IPS-15b (cell line): Measurements from ENCODE around the gene TANC1.

Experiments
- H3K27me3 ChIP-seq: one replicate; pipeline ENCODE4 v1.6.1; 2013; ENCODE audit warnings: low read length; ENCODE audit not compliant: control insufficient read depth, insufficient read depth
- H3K36me3 ChIP-seq: one replicate; pipeline ENCODE4 v1.6.1; 2013; ENCODE audit warnings: low read length; ENCODE audit not compliant: control insufficient read depth, insufficient read depth
- H3K4me1 ChIP-seq: one replicate; pipeline ENCODE4 v1.6.1; 2013; ENCODE audit warnings: mild to moderate bottlenecking, low read length; ENCODE audit not compliant: control insufficient read depth, insufficient read depth
- H3K4me3 ChIP-seq: one replicate; pipeline ENCODE4 v1.5.1; 2013; ENCODE audit warnings: low read depth, low read length
- H3K9ac ChIP-seq: one replicate; pipeline ENCODE4 v1.6.1; 2013; ENCODE audit warnings: low read depth, mild to moderate bottlenecking, low read length
- H3K9me3 ChIP-seq: one replicate; pipeline ENCODE4 v1.6.1; 2013; ENCODE audit warnings: mild to moderate bottlenecking, low read length; ENCODE audit not compliant: control insufficient read depth, insufficient read depth

Gene TANC1

DNA sequence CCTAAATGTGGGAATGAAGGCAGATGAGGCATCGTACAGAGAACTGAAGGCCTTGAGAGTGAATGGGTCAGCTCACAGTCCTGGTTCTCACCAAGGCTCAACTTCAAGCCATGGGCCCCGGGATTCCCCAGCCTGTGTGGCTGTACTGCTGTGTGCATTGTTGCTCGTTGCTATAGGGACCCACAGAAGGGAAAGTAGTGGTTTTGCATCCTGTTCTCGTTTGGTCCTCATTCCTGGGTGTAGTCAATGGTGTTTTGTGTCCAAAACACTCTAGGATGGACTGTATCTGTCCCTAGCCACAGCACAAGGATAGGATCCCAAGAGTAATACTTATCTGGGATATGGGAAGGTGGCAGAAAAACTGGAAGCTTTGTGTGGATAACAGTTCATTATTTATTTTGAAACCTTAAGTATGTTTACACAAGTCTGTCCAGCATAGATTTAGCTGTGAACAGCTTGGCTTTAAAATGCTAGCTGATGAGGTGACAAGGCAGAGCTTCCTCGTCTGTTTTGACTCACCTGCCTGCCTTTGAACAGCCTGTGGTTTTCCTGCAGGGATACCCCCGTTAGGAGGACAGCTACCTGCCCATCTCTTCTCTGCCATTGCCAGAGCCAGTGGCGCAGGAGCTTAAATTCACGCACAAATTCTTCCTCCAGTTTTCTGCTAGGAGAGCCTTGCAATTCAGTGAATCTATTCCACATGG is 233.1 kb downstream of the TANC1 start:
- Histone ChIP-seq H3K4me1 (no peaks in the 10 kb centered on the region), H3K36me3 (no peaks in the 10 kb centered on the region), H3K27me3 (no peaks in the 10 kb centered on the region), H3K4me3 (no peak overlapping the region), H3K9me3 (no peaks in the 10 kb centered on the region), H3K9ac (no peak overlapping the region)

DNA sequence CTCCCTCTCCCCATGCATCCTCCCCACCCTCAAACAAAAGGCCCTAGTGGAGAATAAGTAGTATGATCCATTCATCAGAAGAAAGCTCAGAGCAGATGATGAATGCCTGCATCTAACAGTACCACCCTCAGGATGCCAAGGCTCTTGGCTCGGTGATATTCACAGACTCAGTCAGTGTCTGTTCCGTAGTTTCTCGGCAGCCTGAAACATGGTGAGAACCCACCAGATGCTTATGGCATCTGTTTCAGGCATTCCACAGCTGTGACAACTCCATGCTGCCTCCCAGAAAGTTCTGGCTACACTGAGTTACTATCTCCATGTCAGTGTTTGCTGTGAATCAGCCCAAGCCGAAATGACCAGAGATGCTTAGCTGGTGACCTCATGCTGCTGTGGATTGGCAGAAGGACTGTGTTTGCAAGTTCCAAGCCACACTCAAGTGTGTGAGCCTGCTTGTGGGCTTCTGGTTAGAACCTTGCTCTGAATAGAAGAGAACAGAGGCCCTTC is 234.2 kb downstream of the TANC1 start:
- no peak overlapping the region for H3K9ac ChIP-seq
- H3K4me1 ChIP-seq, result no peaks in the 10 kb centered on the region
- H3K4me3 ChIP-seq, result no peak overlapping the region
- no peaks in the 10 kb centered on the region for H3K9me3 ChIP-seq
- H3K27me3 ChIP-seq, result no peaks in the 10 kb centered on the region
- H3K36me3 ChIP-seq, result no peaks in the 10 kb centered on the region

DNA sequence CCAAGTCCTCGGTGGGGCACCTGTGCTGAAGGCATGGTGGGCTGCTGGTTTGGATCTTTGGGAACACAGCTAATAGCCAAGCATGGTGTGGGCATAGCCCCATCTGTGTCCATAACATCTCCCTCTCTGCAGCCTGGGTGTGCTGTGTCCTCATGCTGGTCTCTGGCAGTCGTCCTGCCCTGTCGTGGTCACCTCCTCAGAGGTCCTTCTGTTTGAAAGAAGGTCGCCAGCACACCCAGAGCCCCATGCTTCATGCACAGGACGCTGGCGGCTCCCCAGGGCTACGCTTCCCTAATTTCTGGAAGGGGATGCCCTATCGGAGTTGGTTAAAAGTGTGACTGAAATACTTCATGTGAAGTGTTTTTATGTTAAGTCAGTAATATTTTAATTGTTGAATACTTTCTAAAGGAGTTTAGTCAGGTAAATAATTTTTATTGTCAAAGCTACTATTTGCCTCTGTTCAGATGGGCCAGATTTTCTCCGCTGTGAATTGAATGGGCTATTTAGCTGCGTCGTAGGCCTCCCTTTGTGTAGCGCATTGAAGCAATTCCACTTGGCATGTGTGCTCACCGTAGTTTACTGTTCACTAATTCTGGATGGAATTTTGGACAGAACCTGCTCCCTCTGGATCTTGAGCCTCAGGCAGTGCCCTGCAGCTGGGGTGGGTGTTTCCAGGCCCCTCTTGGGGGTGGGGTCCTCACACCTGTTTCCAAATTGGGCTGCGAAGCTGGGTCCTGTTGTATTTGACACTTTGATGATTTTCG is 236.1 kb downstream of the TANC1 start:
- Histone ChIP-seq H3K36me3 (no peaks in the 10 kb centered on the region), H3K27me3 (peaks cover 9% of the 10 kb centered on the region), H3K4me1 (no peaks in the 10 kb centered on the region), H3K4me3 (no peak overlapping the region), H3K9ac (no peak overlapping the region), H3K9me3 (no peaks in the 10 kb centered on the region)

DNA sequence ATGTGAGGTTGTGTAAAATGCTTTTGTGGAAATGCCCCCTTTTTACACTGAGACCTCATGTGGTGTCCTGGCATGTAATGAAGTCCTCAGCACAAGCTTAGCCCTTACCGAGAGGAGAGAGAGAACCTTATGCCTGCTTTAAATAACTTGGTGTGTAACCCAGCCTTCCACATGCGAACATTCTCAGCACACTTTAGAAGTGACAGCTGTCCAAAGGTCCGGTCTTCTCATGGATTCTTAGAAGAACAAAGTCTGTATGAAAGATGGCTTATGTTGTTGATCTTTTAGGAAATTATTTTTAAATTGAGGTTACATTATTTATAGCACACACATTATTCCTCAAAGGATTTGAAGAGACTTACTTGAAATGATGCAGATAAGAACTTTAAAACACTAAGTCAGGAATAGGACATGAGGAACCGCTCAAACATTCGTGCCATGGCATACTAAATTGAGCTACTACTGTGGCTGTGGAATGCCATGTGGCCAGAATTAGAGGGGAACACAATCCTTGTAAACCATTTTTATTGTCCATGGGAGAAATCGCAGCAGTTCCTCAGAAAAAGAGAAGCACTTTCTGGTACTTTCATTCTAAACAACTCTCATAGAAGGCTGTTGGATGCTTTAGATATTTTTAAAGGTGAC is 238.4 kb downstream of the TANC1 start:
- Histone ChIP-seq H3K4me1 (peaks cover 8% of the 10 kb centered on the region), H3K9me3 (no peaks in the 10 kb centered on the region), H3K36me3 (no peaks in the 10 kb centered on the region), H3K9ac (no peak overlapping the region), H3K4me3 (no peak overlapping the region), H3K27me3 (peaks cover 18% of the 10 kb centered on the region)

DNA sequence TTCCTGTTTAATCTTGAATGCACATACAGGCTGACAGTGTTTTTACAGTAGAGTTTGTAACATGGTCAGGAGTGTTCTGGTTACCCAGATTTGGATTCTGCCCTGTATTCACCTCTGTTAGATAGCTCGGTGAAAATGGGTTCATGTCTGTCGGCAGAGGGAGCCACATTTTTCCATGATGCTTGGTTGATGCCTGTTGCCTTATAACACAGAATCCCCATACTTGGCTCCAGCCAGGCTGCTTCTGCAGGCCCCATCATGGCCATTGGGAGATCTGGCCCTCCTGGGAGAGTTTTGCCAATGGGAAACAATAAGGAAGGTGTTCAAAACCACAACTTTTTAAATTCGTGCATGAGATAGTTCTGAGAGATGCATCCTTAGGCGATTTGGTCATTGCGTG is 240.0 kb downstream of the TANC1 start:
- peaks cover 13% of the 10 kb centered on the region for H3K4me1 ChIP-seq
- H3K9ac ChIP-seq, result no peak overlapping the region
- H3K4me3 ChIP-seq, result no peak overlapping the region
- peaks cover 25% of the 10 kb centered on the region for H3K27me3 ChIP-seq
- H3K9me3 ChIP-seq, result no peaks in the 10 kb centered on the region
- no peaks in the 10 kb centered on the region for H3K36me3 ChIP-seq

DNA sequence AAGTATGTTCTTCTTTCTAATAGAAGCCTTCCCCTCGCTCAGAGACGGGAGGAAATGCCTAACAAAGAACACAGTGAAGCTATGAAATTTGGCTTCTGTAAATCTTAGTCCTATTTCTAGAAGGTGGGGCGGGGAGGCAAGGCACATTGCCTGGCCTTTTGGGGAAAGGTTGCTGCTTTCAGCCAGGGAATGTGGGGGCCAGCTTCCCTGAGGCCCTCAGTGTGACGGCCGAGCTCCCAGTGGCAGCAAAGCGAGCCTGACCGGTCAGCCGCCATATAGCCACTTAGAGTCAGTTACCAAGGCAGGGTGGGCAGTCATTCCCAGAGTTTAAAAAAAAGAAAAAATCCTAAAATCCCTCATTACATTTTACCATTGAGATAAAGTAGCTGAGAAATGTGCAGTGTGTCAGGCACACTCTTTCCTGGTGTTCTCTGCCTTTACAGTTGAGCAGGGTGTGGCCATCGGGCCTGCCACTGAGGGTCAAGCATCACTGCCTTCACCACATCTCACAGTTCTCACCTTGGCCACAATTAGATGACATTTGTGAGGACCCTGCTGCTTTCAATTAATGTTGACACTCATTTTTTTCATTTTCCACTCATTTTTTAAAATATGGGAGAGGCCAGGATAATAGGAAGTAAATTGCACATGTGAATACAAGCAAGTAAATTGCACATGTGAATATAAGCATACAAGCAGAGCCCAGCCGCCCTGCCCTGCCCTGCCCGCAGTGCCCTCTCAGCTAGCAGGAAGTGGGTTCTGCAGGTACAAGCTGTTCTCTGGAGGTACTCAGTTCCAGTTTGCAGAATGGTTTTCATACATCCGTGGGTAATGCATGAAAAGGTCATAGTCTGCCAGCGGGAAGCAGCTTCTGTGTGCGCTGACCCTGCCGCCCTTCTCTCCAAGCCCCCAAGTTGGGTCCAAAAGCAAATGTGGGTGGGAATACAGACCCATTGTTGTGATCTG is 241.2 kb downstream of the TANC1 start:
- H3K4me1 ChIP-seq, result peaks cover 13% of the 10 kb centered on the region

DNA sequence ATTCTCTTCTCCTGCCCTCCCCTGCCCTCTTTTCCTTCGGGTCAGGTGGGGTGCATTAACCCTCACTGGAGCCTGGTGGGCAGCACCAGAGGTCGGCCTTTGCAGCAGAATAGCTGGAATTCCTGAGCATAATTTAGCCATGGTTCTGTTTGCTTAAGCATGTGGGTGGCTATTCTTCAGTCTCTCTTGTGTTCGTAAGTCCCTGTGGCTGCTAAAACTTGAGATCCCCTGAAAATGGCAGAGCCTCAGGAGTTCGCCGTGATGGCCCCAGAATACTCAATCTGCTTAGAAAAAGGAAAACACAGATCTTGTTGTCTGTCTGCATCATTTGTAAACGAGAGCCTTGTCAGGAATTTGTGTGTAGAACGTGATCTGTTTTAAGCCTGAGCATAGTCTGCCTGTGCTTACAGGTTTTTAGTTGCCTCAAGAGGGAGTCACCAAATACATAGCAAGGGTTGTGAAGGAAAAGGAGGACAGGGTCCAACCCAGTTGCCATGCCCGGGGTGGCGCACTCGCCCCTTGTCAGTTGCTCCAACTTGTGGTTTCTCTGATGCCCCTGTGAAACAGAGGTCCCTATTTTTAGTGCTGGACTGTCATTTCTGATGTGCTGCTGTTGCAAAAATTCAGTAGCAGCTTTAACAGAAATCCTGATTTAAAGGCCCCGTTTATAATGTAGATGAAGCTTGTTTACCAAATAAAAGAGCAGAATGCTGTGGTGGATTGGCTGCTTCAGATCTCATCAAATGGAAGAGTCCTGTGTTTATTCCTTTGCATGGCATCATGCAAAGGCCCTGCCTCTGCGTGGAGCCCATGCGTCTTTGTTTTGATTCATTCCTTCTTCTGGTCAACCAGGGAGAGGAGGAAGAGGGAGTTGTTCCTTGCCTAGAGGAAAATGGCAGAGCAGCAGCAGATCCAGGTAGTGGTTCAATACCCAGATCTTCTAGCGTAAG is 243.3 kb downstream of the TANC1 start:
- Histone ChIP-seq H3K4me3 (peak overlapping the region; percentile 37), H3K36me3 (peaks cover 3% of the 10 kb centered on the region), H3K9ac (no peak overlapping the region)

More for the DNA sequence above, 241.2 kb downstream of the TANC1 start:
- H3K4me3 ChIP-seq, result no peak overlapping the region
- no peaks in the 10 kb centered on the region for H3K9me3 ChIP-seq
- H3K36me3 ChIP-seq, result peaks cover 3% of the 10 kb centered on the region
- H3K27me3 ChIP-seq, result peaks cover 32% of the 10 kb centered on the region
- no peak overlapping the region for H3K9ac ChIP-seq

DNA sequence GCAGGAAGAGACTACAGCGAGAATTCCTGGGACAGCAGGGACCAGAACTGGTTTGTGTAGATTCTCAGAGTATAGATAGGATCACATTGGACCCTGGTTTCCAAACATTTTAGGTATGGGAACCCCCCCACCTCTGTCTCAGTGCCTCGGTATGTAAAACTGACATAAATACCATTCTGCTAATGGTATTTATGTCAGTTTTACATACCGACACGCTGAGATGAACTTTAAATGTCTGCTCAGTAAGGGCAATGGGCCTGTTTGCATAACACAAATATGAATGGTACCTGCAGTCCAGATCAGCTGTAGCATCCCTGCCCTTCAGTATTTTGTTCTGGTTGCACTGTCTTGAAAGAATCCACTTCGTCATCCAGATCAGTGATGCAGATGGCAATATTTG is 244.9 kb downstream of the TANC1 start:
- Histone ChIP-seq H3K9ac (no peak overlapping the region), H3K9me3 (no peaks in the 10 kb centered on the region), H3K4me1 (peaks cover 13% of the 10 kb centered on the region), H3K27me3 (peaks cover 39% of the 10 kb centered on the region), H3K36me3 (peaks cover 3% of the 10 kb centered on the region), H3K4me3 (no peak overlapping the region)

More for the DNA sequence above, 243.3 kb downstream of the TANC1 start:
- Histone ChIP-seq H3K4me1 (peaks cover 13% of the 10 kb centered on the region), H3K9me3 (no peaks in the 10 kb centered on the region), H3K27me3 (peaks cover 39% of the 10 kb centered on the region)

DNA sequence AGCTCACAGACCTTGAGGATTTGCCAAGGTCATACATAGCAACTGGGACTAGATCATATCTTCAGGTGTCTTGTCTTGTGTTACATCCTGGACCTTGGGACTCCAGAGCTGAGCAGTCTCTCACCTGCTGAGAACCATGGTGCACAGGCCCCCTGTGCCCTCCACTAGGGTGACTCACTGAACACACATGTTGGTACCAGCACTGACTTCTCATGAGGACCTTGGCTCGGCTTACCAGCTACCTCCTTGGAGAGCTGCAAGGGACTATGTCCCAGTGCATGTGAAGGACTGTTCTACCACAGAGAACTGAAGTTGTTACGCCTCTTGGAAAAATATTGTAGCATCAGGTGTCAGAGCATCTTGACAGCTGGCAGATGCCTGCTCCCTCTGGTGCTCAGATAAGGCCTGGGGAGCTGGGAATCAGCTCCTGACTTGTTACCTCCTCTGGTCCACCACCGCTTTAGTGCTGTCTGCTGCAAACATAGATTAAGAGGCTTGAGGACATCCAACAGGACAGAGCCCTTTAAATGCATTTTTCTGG is 246.0 kb downstream of the TANC1 start:
- Histone ChIP-seq H3K4me3 (no peak overlapping the region), H3K27me3 (peaks cover 31% of the 10 kb centered on the region), H3K4me1 (peaks cover 13% of the 10 kb centered on the region), H3K9ac (no peak overlapping the region), H3K36me3 (peaks cover 3% of the 10 kb centered on the region), H3K9me3 (no peaks in the 10 kb centered on the region)

DNA sequence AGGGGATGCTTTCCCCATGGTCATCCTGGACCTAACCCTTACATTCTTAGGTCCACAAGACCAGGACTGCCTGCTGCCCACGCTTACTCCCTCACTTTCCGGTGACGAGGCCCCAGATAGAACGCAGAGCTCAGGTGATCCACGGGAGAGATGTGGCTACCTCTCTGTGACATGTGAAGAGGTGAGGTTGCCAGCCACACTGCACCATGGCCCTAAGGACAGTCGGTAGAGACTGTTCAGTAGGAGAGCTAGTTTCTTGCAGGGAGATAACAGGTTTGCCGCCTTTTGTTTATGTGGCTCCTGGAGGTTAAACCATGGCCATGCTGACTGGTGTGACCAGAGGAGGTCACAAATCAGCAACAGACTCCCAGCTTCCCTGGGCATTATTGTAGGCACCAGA is 246.7 kb downstream of the TANC1 start:
- Histone ChIP-seq H3K27me3 (peaks cover 24% of the 10 kb centered on the region), H3K4me3 (no peak overlapping the region), H3K9ac (no peak overlapping the region), H3K9me3 (no peaks in the 10 kb centered on the region), H3K4me1 (peaks cover 13% of the 10 kb centered on the region), H3K36me3 (peaks cover 3% of the 10 kb centered on the region)
